Activated CD4-positive, alpha-beta T cell treated with anti-CD3 and anti-CD28 coated beads, Interleukin-2, amount 10 ng/mL, durations not matched to agents 7 days and 5 days (primary cell): ENCODE data around the gene GINS1. TPM values are rescaled to one million over a fixed set of nuclear protein-coding genes. Genes with fewer than 3 reads are reported as not detected.

Source experiments
- CTCF ChIA-PET: fragments of 350-600 bp; sonication (Branson Sonifier 250); formaldehyde crosslinking; loops from one replicate; lab custom pipeline; 2021; ENCODE audit warnings: antibody characterized with exemption; lab: Charles Lee
- POLR2A ChIA-PET: fragments of 350-600 bp; sonication (Branson Sonifier 250); formaldehyde crosslinking; loops from one replicate; lab custom pipeline; 2021; ENCODE audit warnings: antibody characterized with exemption; lab: Charles Lee
- DNase-seq: peaks from one replicate; pipeline ENCODE4 v3.0.0-alpha.2; 2020
- H3K27ac Mint-ChIP-seq: one replicate; pipeline ENCODE4 v1.8.0; 2021; ENCODE audit warnings: mild to moderate bottlenecking, moderate library complexity, mixed read lengths
- H3K27me3 Mint-ChIP-seq: one replicate; pipeline ENCODE4 v1.8.0; 2021; ENCODE audit warnings: mixed read lengths
- H3K36me3 Mint-ChIP-seq: one replicate; pipeline ENCODE4 v1.8.0; 2021; ENCODE audit warnings: low read depth, mixed read lengths
- H3K4me1 Mint-ChIP-seq: one replicate; pipeline ENCODE4 v1.8.0; 2021; ENCODE audit warnings: mixed read lengths
- H3K4me3 Mint-ChIP-seq: one replicate; pipeline ENCODE4 v1.8.0; 2021; ENCODE audit warnings: mild to moderate bottlenecking, moderate library complexity, mixed read lengths
- H3K9me3 Mint-ChIP-seq: one replicate; pipeline ENCODE4 v1.8.0; 2021; ENCODE audit warnings: mixed read lengths
- total RNA-seq, 2 experiments: library from RNA; stranded (reverse); gene quantifications; one replicate each; pipeline ENCODE4 v1.2.3, GENCODE V29; 2021

GINS1 gene
- total RNA-seq, 2 experiments from 2014 or later, result 28.8 to 28.9 TPM

DNA sequence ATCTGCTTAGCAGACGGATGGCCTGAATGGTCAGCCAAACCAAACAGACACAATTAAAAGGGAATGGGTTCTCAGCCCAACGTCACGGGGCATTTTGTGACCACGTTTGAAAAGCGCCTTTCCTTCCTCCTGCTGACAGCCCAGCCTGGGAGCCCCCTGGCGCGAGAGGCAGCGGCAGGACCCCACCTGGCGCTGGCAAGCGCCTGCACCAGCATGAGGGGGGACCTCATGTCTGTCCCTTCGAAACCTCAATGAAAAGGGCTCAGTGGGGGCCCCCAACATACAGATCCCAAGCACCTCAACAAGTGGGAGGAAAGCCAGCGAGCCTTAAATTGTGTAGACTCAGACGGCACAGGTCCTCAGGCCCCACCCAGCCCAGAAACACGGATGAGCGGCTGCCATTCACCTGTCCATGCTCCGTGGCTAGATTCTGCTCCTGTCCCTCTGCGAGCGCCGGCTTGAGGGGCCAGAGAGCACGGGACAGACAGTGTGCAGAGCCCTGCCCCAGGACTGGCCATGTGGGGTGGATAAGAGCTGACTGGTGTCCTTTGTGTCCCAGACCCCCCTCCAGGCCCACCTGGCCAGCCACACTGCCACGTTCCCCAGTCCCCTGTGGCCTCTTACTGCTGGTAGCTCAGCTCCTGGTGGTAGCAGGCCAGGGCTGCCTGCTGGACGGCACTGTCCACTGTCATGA, 90.3 kb downstream of the GINS1 start:
- no peaks in the 10 kb centered on the region for H3K4me1 Mint-ChIP-seq
- no peak for DNase-seq
- H3K27me3 Mint-ChIP-seq, result no peaks in the 10 kb centered on the region
- no peak overlapping the region for H3K27ac Mint-ChIP-seq
- ChIA-PET POLR2A (no interaction called here), CTCF (no interaction called here)
- no peak overlapping the region for H3K4me3 Mint-ChIP-seq
- no peaks in the 10 kb centered on the region for H3K36me3 Mint-ChIP-seq
- H3K9me3 Mint-ChIP-seq, result no peaks in the 10 kb centered on the region

Other genes with a start within 250 kb of the GINS1 start
- 10 to 100 TPM; 33.8 to 45.6 TPM for gene ENTPD6, start 212.0 kb upstream of the GINS1 start, total RNA-seq
- 10 to 100 TPM; 28.7 to 30.2 TPM for gene PYGB, start 159.6 kb upstream of the GINS1 start, total RNA-seq
- gene ABHD12, start 16.8 kb upstream of the GINS1 start, total RNA-seq, result 10 to 100 TPM; 27.1 to 27.6 TPM
- 1 to 10 TPM; 2.3 to 3.7 TPM for gene NINL, start 177.9 kb downstream of the GINS1 start, total RNA-seq
- 1 to 10 TPM; 4.7 to 5.8 TPM for gene NANP, start 216.3 kb downstream of the GINS1 start, total RNA-seq